GM12864 (cell line): Measurements from ENCODE around the gene ZSCAN21.
"Not testable (repeated sequence)": the region's sequence is repeated elsewhere in the genome, so short reads cannot be mapped to it uniquely, and the experiment has no call there.

Experiments
- DNase-seq: peaks from one replicate; pipeline ENCODE4 v3.0.0-alpha.2; 2011; ENCODE audit warnings: low read depth
- H3K4me3 ChIP-seq: 2 replicates; pipeline ENCODE4 v1.5.1; 2011; ENCODE audit warnings: mild to moderate bottlenecking, low read depth, low read length, control low read depth
- CTCF ChIP-seq: IDR thresholded peaks from 2 replicates; pipeline ENCODE4 v1.5.1; 2011; ENCODE audit warnings: low read depth, mild to moderate bottlenecking, moderate library complexity, low read length, control low read depth, inconsistent platforms; ENCODE audit errors: missing control alignments

Gene ZSCAN21

GRCh38 chr7:100049441-100050291 lies at the start of gene ZSCAN21:
TSS of gene ZSCAN21 (plus strand) at chr7:100049774. CDS start at chr7:100057007, 7,233 bp downstream.
- H3K4me3 ChIP-seq: peak within 1 kb of the TSS; percentile 65
- TF ChIP-seq CTCF: no peak
- DNase-seq: peak; percentile 21

GRCh38 chr7:100000239-100000638 lies 49.3 kb upstream of the ZSCAN21 start:
- no peak overlapping the region for H3K4me3 ChIP-seq
- no peak for DNase-seq
- no peak for TF ChIP-seq CTCF

- TF ChIP-seq CTCF: no peak
- no peak for DNase-seq
- no peak overlapping the region for H3K4me3 ChIP-seq
Measured at GRCh38 chr7:100003711-100004661, 45.6 kb upstream of the ZSCAN21 start.

- DNase-seq: no peak
- TF ChIP-seq CTCF: no peak
- H3K4me3 ChIP-seq: no peak overlapping the region
Measured at GRCh38 chr7:100007887-100008286, 41.7 kb upstream of the ZSCAN21 start.

GRCh38 chr7:100008525-100008924 lies 41.0 kb upstream of the ZSCAN21 start:
- no peak overlapping the region for H3K4me3 ChIP-seq
- no peak for TF ChIP-seq CTCF
- DNase-seq: no peak

GRCh38 chr7:100009952-100010351 lies 39.6 kb upstream of the ZSCAN21 start:
- not testable (repeated sequence) for H3K4me3 ChIP-seq, DNase-seq

GRCh38 chr7:100010901-100011300 lies 38.7 kb upstream of the ZSCAN21 start:
- no peak for DNase-seq
- no peak for TF ChIP-seq CTCF

More at GRCh38 chr7:100010901-100011300, 38.7 kb upstream of the ZSCAN21 start:
- H3K4me3 ChIP-seq: no peak overlapping the region
